Testis (tissue), 2 donors: ENCODE measurements around the gene KNL1.

Experiments used
- CTCF ChIP-seq, 3 experiments: fragments of 450-650 bp in 2 of 3; fragments of 200-600 bp in 1 of 3; sonication (generic) in 1 of 3; IDR thresholded peaks; one replicate each; pipeline ENCODE4 v1.5.1; 2016 to 2019; ENCODE audit warnings: antibody characterized with exemption in 3 of 3, mild to moderate bottlenecking in 2 of 3, moderate library complexity in 1 of 3
- POLR2A ChIP-seq: fragments of 450-650 bp; IDR thresholded peaks from one replicate; pipeline ENCODE4 v1.6.1; 2017; ENCODE audit warnings: antibody characterized with exemption, mild to moderate bottlenecking, moderate library complexity

GRCh38 chr15:40685376-40685775, 91.3 kb downstream of the KNL1 start:
- TF ChIP-seq CTCF (IDR thresholded peaks at IDR 0.05) (no peak), POLR2A (no peak)
